AG10803 (cell line): ENCODE measurements around the gene ASXL1.
"Not testable (repeated sequence)": the region's sequence is repeated elsewhere in the genome, so short reads cannot be mapped to it uniquely, and the experiment has no call there.

ENCODE experiments used
- DNase-seq: peaks from one replicate; pipeline ENCODE4 v3.0.0; 2010; ENCODE audit warnings: low read depth
- H3K4me3 ChIP-seq: 2 replicates; pipeline ENCODE4 v1.5.1; 2011; ENCODE audit warnings: mild to moderate bottlenecking, low read length, control low read depth
- TF ChIP-seq, protein P1 (sequence below): conservative IDR thresholded peaks from 2 replicates; pipeline ENCODE4 v1.5.1; 2011; ENCODE audit warnings: mild to moderate bottlenecking, low read length, control low read depth, inconsistent platforms

The ASXL1 gene

DNA sequence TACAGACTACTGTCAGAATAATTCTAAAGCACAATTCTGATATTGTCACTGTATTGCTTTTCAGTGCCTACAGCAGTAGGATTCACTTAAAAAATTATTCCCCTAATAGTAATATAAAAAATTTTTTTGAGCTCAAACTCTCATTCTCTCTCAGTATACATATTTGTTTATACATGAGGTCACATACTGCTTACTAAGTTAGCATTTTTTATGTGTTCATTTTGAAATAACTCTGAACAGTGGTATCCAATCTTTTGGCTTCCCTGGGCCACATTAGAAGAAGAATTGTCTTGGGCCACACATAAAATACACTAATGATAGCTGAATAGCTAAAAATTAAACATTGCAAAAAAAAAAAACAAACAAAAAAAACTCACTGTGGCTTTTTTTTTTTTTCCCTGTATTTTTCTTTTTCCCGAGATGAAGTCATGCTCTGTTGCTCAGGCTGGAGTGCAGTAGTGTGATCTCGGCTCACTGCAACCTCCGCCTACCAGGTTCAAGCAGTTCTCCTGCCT lies 38.6 kb downstream of the ASXL1 start:
- no peak overlapping the region for H3K4me3 ChIP-seq
- DNase-seq, result no peak
- TF ChIP-seq, protein P1, sequence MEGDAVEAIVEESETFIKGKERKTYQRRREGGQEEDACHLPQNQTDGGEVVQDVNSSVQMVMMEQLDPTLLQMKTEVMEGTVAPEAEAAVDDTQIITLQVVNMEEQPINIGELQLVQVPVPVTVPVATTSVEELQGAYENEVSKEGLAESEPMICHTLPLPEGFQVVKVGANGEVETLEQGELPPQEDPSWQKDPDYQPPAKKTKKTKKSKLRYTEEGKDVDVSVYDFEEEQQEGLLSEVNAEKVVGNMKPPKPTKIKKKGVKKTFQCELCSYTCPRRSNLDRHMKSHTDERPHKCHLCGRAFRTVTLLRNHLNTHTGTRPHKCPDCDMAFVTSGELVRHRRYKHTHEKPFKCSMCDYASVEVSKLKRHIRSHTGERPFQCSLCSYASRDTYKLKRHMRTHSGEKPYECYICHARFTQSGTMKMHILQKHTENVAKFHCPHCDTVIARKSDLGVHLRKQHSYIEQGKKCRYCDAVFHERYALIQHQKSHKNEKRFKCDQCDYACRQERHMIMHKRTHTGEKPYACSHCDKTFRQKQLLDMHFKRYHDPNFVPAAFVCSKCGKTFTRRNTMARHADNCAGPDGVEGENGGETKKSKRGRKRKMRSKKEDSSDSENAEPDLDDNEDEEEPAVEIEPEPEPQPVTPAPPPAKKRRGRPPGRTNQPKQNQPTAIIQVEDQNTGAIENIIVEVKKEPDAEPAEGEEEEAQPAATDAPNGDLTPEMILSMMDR, result no peak

DNA sequence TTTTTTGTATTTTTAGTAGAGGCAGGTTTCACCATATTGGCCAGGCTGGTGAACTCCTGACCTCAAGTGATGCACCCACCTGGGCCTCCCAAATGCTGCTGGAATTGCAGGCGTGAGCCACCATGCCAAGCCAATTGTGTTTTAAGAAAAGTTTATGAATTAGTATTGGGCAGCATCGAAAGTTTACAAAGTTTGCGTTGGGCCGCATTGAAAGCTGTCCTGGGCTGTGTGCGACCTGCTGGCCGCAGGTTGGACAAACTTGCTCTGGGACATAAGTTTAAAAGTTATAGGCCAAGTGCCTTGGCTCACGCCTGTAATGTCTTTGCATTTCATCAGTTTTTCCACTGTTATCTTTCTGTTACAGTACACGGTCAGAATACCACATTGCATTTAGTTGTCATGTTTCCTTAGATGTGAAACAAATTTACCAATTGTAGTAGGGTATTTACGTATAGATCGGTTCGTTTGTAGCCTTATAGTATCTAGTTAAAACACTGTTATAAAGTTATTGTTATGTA lies 39.5 kb downstream of the ASXL1 start:
- TF ChIP-seq, protein P1, result no peak
- H3K4me3 ChIP-seq, result no peak overlapping the region
- no peak for DNase-seq

DNA sequence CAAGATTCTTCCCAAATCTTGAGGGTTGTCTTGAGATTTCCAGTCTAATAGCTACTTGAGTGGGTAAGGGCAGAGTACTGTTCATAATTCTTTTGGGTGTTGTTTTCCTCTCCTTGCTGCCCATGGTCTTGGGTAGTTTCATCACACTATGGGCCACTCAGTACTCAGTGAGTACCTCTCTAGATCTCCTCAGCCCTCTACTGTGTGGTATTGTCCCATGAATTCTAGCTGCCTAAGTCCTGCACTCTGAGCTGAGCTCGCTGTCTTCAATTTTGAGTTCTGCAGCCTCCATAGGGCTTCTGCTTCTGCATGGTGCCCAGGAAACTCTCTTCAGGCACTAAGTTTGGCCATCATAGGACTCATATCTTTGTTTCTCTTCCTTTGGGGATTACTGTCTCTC lies 42.3 kb downstream of the ASXL1 start:
- no peak for DNase-seq
- H3K4me3 ChIP-seq, result no peak overlapping the region
- TF ChIP-seq, protein P1, result no peak

DNA sequence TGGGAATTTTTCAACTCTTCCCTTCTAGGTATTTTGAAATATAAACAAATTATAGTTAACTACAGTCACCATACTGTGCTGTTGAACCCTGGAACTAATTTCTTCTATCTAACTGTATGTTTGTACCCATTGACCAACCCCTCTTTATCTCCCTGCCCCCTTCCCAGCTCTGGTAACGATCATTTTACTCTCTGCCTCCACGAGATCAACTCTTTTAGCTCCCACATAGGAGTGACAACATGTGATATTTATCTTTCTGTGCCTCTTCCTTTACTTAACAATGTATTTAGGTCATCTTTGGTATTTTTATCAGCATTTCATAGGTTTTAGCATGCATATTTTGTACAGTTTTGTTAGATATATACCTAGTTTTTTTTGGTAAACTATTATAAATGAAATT lies 45.9 kb downstream of the ASXL1 start:
- H3K4me3 ChIP-seq, result no peak overlapping the region
- DNase-seq, result no peak
- TF ChIP-seq, protein P1, result no peak

DNA sequence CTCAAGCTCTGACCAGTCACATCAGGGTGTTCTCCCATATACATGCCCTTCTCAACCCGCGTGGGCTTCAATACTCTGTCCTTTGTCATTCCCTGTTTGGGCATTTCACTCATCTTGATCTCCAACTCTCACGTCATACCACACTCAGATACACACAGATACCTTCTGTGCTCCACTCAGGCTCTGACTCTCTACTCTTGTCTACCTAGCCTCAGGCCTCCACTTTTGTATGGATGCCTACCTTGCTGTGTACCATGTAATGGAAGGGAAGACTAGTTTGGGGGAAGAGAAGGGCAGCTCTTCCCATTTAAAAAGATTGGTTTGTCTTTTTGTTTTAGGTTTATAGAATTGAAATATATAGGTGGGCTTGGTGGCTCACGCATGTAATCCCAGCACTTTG lies 48.6 kb downstream of the ASXL1 start:
- no peak for DNase-seq
- H3K4me3 ChIP-seq, result no peak overlapping the region
- TF ChIP-seq, protein P1, result no peak

DNA sequence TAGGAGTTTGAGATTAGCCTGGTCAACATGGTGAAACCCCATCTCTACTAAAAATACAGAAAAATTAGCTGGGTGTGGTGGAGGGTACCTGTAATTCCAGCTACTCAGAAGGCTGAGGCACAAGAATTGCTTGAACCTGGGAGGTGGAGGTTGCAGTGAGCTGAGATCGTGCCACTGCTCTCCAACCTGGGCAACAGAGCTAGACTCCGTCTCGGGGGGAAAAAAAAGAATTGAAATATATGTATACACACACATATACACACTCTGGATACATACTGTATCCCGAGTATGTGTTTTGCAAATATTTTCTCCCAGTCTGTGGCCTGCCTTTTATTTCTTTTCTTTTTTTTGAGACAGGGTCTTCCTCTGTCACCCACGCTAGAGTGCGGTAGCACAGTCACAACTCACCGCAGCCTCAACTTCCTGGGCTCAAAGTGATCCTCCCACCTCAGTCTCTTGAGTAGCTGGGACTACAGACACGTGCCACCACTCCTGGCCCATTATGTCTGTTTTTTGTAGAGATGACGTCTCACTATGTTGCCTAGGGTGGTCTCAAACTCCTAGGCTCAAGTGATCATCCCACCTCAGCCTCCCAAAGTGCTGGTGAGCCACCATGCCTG lies 49.1 kb downstream of the ASXL1 start:
- not testable (repeated sequence) for H3K4me3 ChIP-seq, DNase-seq

DNA sequence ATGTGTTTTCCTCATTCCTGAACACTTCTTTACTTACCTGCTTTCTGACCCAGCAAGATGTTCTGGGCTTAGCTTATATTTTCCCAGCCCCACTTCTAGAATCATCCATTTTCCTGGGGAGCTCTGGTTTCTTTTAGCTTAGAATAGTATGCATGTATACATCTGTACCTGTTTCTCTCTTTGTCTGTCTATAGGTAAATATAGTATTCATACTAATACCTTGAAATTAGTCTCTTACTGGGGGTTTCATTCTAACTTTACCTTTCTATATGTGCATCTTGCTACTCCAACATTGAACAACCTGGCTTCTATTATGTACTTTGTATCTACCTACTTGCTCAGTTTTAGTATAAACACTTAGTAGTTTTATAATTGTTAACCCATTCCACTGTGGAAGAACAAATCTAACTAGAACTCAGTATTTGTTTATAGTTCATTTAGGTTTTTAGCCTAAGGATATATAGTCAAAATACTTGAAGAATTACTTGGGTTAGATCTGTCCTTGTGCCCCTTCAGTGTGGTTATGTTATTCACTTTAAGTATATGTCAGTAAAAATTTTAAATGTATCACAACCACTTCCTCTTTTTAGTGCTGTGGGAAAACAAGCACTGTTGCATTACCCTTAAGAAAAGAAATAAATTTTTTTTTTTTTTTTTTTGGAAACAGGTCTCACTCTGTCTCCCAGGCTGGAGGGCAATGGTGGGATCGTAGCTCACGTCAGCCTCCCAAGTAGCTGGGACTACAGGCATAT lies 54.0 kb downstream of the ASXL1 start:
- DNase-seq, result no peak
- H3K4me3 ChIP-seq, result no peak overlapping the region
- TF ChIP-seq, protein P1, result no peak
